MM.1S (cell line): Measurements from ENCODE around the gene FRG2.
"Not testable (repeated sequence)": the region's sequence is repeated elsewhere in the genome, so short reads cannot be mapped to it uniquely, and the experiment has no call there.

Source experiments
- DNase-seq: peaks from one replicate; pipeline ENCODE4 v3.0.0-alpha.2; 2015
- H2AFZ ChIP-seq: fragments of 300-600 bp; sonication (generic); 2 replicates; pipeline ENCODE4 v1.6.0; 2016; ENCODE audit warnings: antibody characterized with exemption, low read length
- H3F3A ChIP-seq: fragments of 300-600 bp; sonication (generic); 2 replicates; pipeline ENCODE4 v1.6.1; 2016; ENCODE audit warnings: mild to moderate bottlenecking, antibody characterized with exemption, low read length, moderate library complexity, mixed read lengths; ENCODE audit not compliant: insufficient read depth
- H3K27ac ChIP-seq: fragments of 300-600 bp; sonication (generic); 2 replicates; pipeline ENCODE4 v1.5.1; 2016; ENCODE audit warnings: mild to moderate bottlenecking, low read length
- H3K27me3 ChIP-seq: fragments of 300-600 bp; sonication (generic); replicated peaks from 2 replicates; pipeline ENCODE4 v1.6.0; 2016; ENCODE audit warnings: low read length; ENCODE audit not compliant: insufficient read depth
- H3K36me3 ChIP-seq: fragments of 300-600 bp; sonication (generic); replicated peaks from 2 replicates; pipeline ENCODE4 v1.6.1; 2016; ENCODE audit warnings: mild to moderate bottlenecking, low read length, mixed read lengths; ENCODE audit not compliant: insufficient read depth
- H3K4me1 ChIP-seq: fragments of 300-600 bp; sonication (generic); 2 replicates; pipeline ENCODE4 v1.6.1; 2016; ENCODE audit warnings: low read length, mixed read lengths
- H3K4me2 ChIP-seq: fragments of 300-600 bp; sonication (generic); 2 replicates; pipeline ENCODE4 v1.6.0; 2016; ENCODE audit warnings: low read depth, low read length
- H3K4me3 ChIP-seq: fragments of 300-600 bp; sonication (generic); 2 replicates; pipeline ENCODE4 v1.5.1; 2016; ENCODE audit warnings: low read length, mixed read lengths
- H3K79me2 ChIP-seq: fragments of 300-600 bp; sonication (generic); 2 replicates; pipeline ENCODE4 v1.6.1; 2016; ENCODE audit warnings: mixed run types, low read length, mixed read lengths
- H3K9ac ChIP-seq: fragments of 300-600 bp; sonication (generic); 2 replicates; pipeline ENCODE4 v1.6.1; 2016; ENCODE audit warnings: low read length, mixed read lengths
- H3K9me2 ChIP-seq: fragments of 300-600 bp; sonication (generic); replicated peaks from 2 replicates; pipeline ENCODE4 v1.6.1; 2016; ENCODE audit warnings: mild to moderate bottlenecking, low read length, mixed read lengths; ENCODE audit not compliant: insufficient read depth
- H3K9me3 ChIP-seq: fragments of 300-600 bp; sonication (generic); replicated peaks from 2 replicates; pipeline ENCODE4 v1.6.1; 2016; ENCODE audit warnings: mild to moderate bottlenecking, low read length, mixed read lengths; ENCODE audit not compliant: insufficient read depth
- H4K20me1 ChIP-seq: fragments of 300-600 bp; sonication (generic); 2 replicates; pipeline ENCODE4 v1.6.1; 2016; ENCODE audit warnings: mild to moderate bottlenecking, low read length, moderate library complexity, mixed read lengths; ENCODE audit not compliant: insufficient read depth
- CTCF ChIP-seq: fragments of 300-600 bp; sonication (generic); IDR thresholded peaks from 2 replicates; pipeline ENCODE4 v1.5.1; 2016; ENCODE audit warnings: antibody characterized with exemption, low read length, mixed read lengths
- EZH2 ChIP-seq: fragments of 300-600 bp; sonication (generic); optimal IDR thresholded peaks from 2 replicates; pipeline ENCODE3; 2017; ENCODE audit warnings: low read depth, mild to moderate bottlenecking, antibody characterized with exemption, low read length, mixed read lengths
- EZH2phosphoT487 ChIP-seq: fragments of 300-600 bp; sonication (generic); IDR thresholded peaks from 2 replicates; pipeline ENCODE4 v1.6.1; 2018; ENCODE audit warnings: antibody characterized with exemption, low read length

Gene FRG2

GRCh38 chr4:190037704-190038388 is 10.8 kb upstream of the FRG2 start:
- H3K4me3 ChIP-seq, H3K79me2 ChIP-seq, H3K27me3 ChIP-seq, H3K4me2 ChIP-seq, H3F3A ChIP-seq, H4K20me1 ChIP-seq, H3K9ac ChIP-seq, H3K36me3 ChIP-seq, H3K27ac ChIP-seq, H3K9me3 ChIP-seq, H3K9me2 ChIP-seq, DNase-seq, H2AFZ ChIP-seq, H3K4me1 ChIP-seq: not testable (repeated sequence)

GRCh38 chr4:190031264-190031663 is 4.2 kb upstream of the FRG2 start:
- not testable (repeated sequence) for H3K4me1 ChIP-seq, H2AFZ ChIP-seq, H3K27ac ChIP-seq, H3K27me3 ChIP-seq, H4K20me1 ChIP-seq, H3K9ac ChIP-seq, H3K4me3 ChIP-seq, H3K36me3 ChIP-seq, DNase-seq, H3K79me2 ChIP-seq, H3K9me3 ChIP-seq, H3F3A ChIP-seq, H3K9me2 ChIP-seq, H3K4me2 ChIP-seq

- not testable (repeated sequence) for H3K27ac ChIP-seq, DNase-seq, H3K4me2 ChIP-seq, H3F3A ChIP-seq, H3K36me3 ChIP-seq, H3K9me2 ChIP-seq, H3K9me3 ChIP-seq, H3K4me3 ChIP-seq, H2AFZ ChIP-seq, H3K9ac ChIP-seq, H4K20me1 ChIP-seq, H3K27me3 ChIP-seq, H3K79me2 ChIP-seq, H3K4me1 ChIP-seq
Observed at GRCh38 chr4:190022614-190023281, 4.3 kb downstream of the FRG2 start.

- not testable (repeated sequence) for H3K27ac ChIP-seq, H4K20me1 ChIP-seq, H3K36me3 ChIP-seq, H3K79me2 ChIP-seq, H3K27me3 ChIP-seq, H2AFZ ChIP-seq, H3F3A ChIP-seq, H3K9me3 ChIP-seq, H3K4me1 ChIP-seq, H3K4me3 ChIP-seq, DNase-seq, H3K4me2 ChIP-seq, H3K9ac ChIP-seq, H3K9me2 ChIP-seq
Observed at GRCh38 chr4:190021973-190022372, 5.1 kb downstream of the FRG2 start.

- no peaks in the 10 kb centered on the region for H3K9me2 ChIP-seq
- H4K20me1 ChIP-seq, result no peaks in the 10 kb centered on the region
- H3F3A ChIP-seq, result no peaks in the 10 kb centered on the region
- no peak for TF ChIP-seq EZH2phosphoT487
- no peak for TF ChIP-seq EZH2
- no peak for TF ChIP-seq CTCF
- no peak for DNase-seq
- no peak overlapping the region for H3K4me3 ChIP-seq
- no peak overlapping the region for H3K9ac ChIP-seq
- H2AFZ ChIP-seq, result no peak overlapping the region
- no peaks in the 10 kb centered on the region for H3K79me2 ChIP-seq
- H3K9me3 ChIP-seq, result no peaks in the 10 kb centered on the region
- no peak overlapping the region for H3K27ac ChIP-seq
- H3K27me3 ChIP-seq, result no peaks in the 10 kb centered on the region
- H3K4me1 ChIP-seq, result no peaks in the 10 kb centered on the region
- H3K4me2 ChIP-seq, result no peak overlapping the region
- no peaks in the 10 kb centered on the region for H3K36me3 ChIP-seq
Observed at GRCh38 chr4:190020790-190021717, 6.0 kb downstream of the FRG2 start.

GRCh38 chr4:190019859-190020463 is 7.1 kb downstream of the FRG2 start:
- H3K27ac ChIP-seq, H4K20me1 ChIP-seq, H3K36me3 ChIP-seq, H2AFZ ChIP-seq, DNase-seq, H3K9me3 ChIP-seq, H3K4me3 ChIP-seq, H3K9me2 ChIP-seq, H3K4me1 ChIP-seq, H3K9ac ChIP-seq, H3K27me3 ChIP-seq, H3F3A ChIP-seq, H3K79me2 ChIP-seq, H3K4me2 ChIP-seq: not testable (repeated sequence)
